Measurements from ENCODE around the gene DTX1. TPM values are rescaled to one million over a fixed set of nuclear protein-coding genes. Genes with fewer than 3 reads are reported as not detected.

The DTX1 gene
- total and polyA plus RNA-seq, 2 of the 8 experiments (the other 6 are each of a cell fraction or from before 2014, with no cell fraction given), result 4.7 to 6.9 TPM

GRCh38 chr12:113135178-113136127 lies 78.9 kb downstream of the DTX1 start, which contains the start of gene RASAL1 (continued):
- TF ChIP-seq RBBP5 (IDR thresholded peaks at IDR 0.05; ENCODE audit: borderline replicate concordance, low read depth, low read length) (no peak), POLR2AphosphoS5 (IDR thresholded peaks at IDR 0.05; ENCODE audit: low read depth, low read length) (no peak), RFX5 (IDR thresholded peaks at IDR 0.05; ENCODE audit: borderline replicate concordance, low read depth, low read length) (no peak), KDM4A (IDR thresholded peaks at IDR 0.05; ENCODE audit: low read depth, low read length, severe bottlenecking) (peak; percentile 52), CHD2 (IDR thresholded peaks at IDR 0.05; ENCODE audit: low read length) (no peak), KDM5A (IDR thresholded peaks at IDR 0.05; ENCODE audit: low read length) (no peak), TAF1 (IDR thresholded peaks at IDR 0.05; ENCODE audit: low read depth, low read length) (0 out of 2 replicates have a peak, but pooled peaks have one; percentile 18), CTBP2 (IDR thresholded peaks at IDR 0.05; ENCODE audit: borderline replicate concordance, insufficient read depth, insufficient read length, low read length) (no peak), CHD1 (IDR thresholded peaks at IDR 0.05; ENCODE audit: low read depth, low read length) (no peak), GTF2F1 (IDR thresholded peaks at IDR 0.05; ENCODE audit: borderline replicate concordance, low read depth, low read length) (no peak), CBX5 (IDR thresholded peaks at IDR 0.05; ENCODE audit: low read depth, low read length) (no peak), E2F6 (IDR thresholded peaks at IDR 0.05) (peak; percentile 83), TEAD4 (IDR thresholded peaks at IDR 0.05; ENCODE audit: low read depth, low read length) (no peak), FOSL1 (IDR thresholded peaks at IDR 0.05; ENCODE audit: insufficient read depth, low read depth, low read length) (no peak), SP2 (IDR thresholded peaks at IDR 0.05; ENCODE audit: low read length) (no peak), SRF (IDR thresholded peaks at IDR 0.05; ENCODE audit: low read depth, low read length) (no peak), SAP30 (IDR thresholded peaks at IDR 0.05; ENCODE audit: insufficient read depth, insufficient replicate concordance, low read length) (no peak), BRCA1 (IDR thresholded peaks at IDR 0.05; ENCODE audit: low read depth, low read length) (no peak), HDAC2 (IDR thresholded peaks at IDR 0.05; ENCODE audit: borderline replicate concordance in 1 of 2, low read depth in 2 of 2, low read length in 2 of 2) (no peak)
- TF ChIP-seq, protein P1, sequence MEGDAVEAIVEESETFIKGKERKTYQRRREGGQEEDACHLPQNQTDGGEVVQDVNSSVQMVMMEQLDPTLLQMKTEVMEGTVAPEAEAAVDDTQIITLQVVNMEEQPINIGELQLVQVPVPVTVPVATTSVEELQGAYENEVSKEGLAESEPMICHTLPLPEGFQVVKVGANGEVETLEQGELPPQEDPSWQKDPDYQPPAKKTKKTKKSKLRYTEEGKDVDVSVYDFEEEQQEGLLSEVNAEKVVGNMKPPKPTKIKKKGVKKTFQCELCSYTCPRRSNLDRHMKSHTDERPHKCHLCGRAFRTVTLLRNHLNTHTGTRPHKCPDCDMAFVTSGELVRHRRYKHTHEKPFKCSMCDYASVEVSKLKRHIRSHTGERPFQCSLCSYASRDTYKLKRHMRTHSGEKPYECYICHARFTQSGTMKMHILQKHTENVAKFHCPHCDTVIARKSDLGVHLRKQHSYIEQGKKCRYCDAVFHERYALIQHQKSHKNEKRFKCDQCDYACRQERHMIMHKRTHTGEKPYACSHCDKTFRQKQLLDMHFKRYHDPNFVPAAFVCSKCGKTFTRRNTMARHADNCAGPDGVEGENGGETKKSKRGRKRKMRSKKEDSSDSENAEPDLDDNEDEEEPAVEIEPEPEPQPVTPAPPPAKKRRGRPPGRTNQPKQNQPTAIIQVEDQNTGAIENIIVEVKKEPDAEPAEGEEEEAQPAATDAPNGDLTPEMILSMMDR (IDR thresholded peaks at IDR 0.05; ENCODE audit: control extremely low read depth in 1 of 3, insufficient read depth in 1 of 3, low read depth in 1 of 3, low read length in 3 of 3), result peak; percentile 64 to 86 (median 84)
